K562 (cell line): Measurements from ENCODE around the gene SUPT20HL2. TPM values are rescaled to one million over a fixed set of nuclear protein-coding genes. Genes with fewer than 3 reads are reported as not detected.

ENCODE experiments used
- ATAC-seq: fragments of 200-7000 bp; cut with Tn5 transposase; 3 replicates; pipeline ENCODE4 v1.9.1; 2020; ENCODE audit warnings: moderate library complexity
- BruUV-seq: library from RNA; stranded (reverse); fragments of 400-500 nt; replicated peaks from 2 replicates; lab custom pipeline; 2021; lab: Mats Ljungman, UMichigan
- CTCF ChIA-PET: fragments of 300-600 bp; formaldehyde crosslinking; extraction: SDS; loops from one replicate; lab custom pipeline; 2021; ENCODE audit warnings: low intra/inter-chr PET ratio; lab: Yijun Ruan, JAX
- POLR2A ChIA-PET: fragments of 300-600, 350-650 bp; sonication (Branson Sonifier 250); formaldehyde crosslinking; extraction: SDS; loops from one replicate; lab custom pipeline; 2021; ENCODE audit warnings: antibody characterized with exemption, inconsistent platforms; lab: Yijun Ruan, JAX
- DNase-seq, 4 experiments: peaks; one replicate each; pipeline versions ENCODE4 v3.0.0 to v3.0.0-alpha.2; 2011 to 2018; ENCODE audit warnings: low spot score in 3 of 4, mixed read lengths in 3 of 4; ENCODE audit errors: extremely low read depth in 1 of 4
- FAIRE-seq: peaks from 2 replicates; lab custom pipeline; 2011; peaks lifted over from hg19 to GRCh38; lab: Jason Lieb, UNC
- H2AFZ ChIP-seq: 2 replicates; pipeline ENCODE4 v1.6.0; 2011; ENCODE audit warnings: low read depth, low read length, control low read depth, inconsistent platforms
- H3K27ac ChIP-seq: fragments of 200-600 bp; 3 replicates; pipeline ENCODE4 v1.8.0; 2011; ENCODE audit warnings: low read depth, mild to moderate bottlenecking, control low read depth, inconsistent platforms, low read length, moderate library complexity, mixed read lengths; ENCODE audit errors: extremely low read depth
- H3K27me3 ChIP-seq, 2 experiments: fragments of 300-600 bp in 1 of 2; 2 replicates in 1 of 2; 3 replicates in 1 of 2; pipeline versions ENCODE4 v1.6.0 to v1.8.0; 2011; ENCODE audit warnings: inconsistent platforms in 2 of 2, low read length in 2 of 2, mild to moderate bottlenecking in 1 of 2, mixed read lengths in 1 of 2, moderate library complexity in 1 of 2; ENCODE audit not compliant: control insufficient read depth in 2 of 2, insufficient read depth in 2 of 2
- H3K36me3 ChIP-seq: fragments of 300-600 bp; 3 replicates; pipeline ENCODE4 v1.8.0; 2011; ENCODE audit warnings: mild to moderate bottlenecking, low read length, inconsistent platforms; ENCODE audit not compliant: control insufficient read depth, insufficient read depth
- H3K4me1 ChIP-seq, 2 experiments: fragments of 200-600 bp in 1 of 2; replicated peaks in 1 of 2; 2 replicates in 1 of 2; 3 replicates in 1 of 2; pipeline versions ENCODE4 v1.5.1 to v1.8.0; 2011; ENCODE audit warnings: inconsistent platforms in 2 of 2, low read length in 2 of 2, mild to moderate bottlenecking in 1 of 2, mixed read lengths in 1 of 2, moderate library complexity in 1 of 2; ENCODE audit not compliant: control insufficient read depth in 2 of 2, insufficient read depth in 2 of 2
- H3K4me2 ChIP-seq: 2 replicates; pipeline ENCODE4 v1.6.1; 2011; ENCODE audit warnings: low read length, control low read depth, inconsistent platforms, mixed read lengths; ENCODE audit not compliant: insufficient read depth
- H3K4me3 ChIP-seq: fragments of 200-600 bp; sonication (generic), shearing (Covaris generic); 2 replicates; pipeline ENCODE4 v1.5.1; 2016; ENCODE audit warnings: control low read depth, inconsistent platforms
- H3K79me2 ChIP-seq: fragments of 200-600 bp; 3 replicates; pipeline ENCODE4 v1.8.0; 2011; ENCODE audit warnings: low read length, inconsistent platforms; ENCODE audit not compliant: control insufficient read depth, insufficient read depth
- H3K9ac ChIP-seq, 2 experiments: 2 replicates each; pipeline versions ENCODE4 v1.6.0 to v1.6.1; 2011; ENCODE audit warnings: low read depth in 2 of 2, low read length in 2 of 2, control low read depth in 1 of 2, inconsistent platforms in 1 of 2, mild to moderate bottlenecking in 1 of 2, mixed read lengths in 1 of 2; ENCODE audit not compliant: insufficient read depth in 1 of 2
- H3K9me1 ChIP-seq: one replicate; pipeline ENCODE4 v1.6.0; 2011; ENCODE audit warnings: inconsistent platforms, mild to moderate bottlenecking, low read length, moderate library complexity; ENCODE audit not compliant: control insufficient read depth, insufficient read depth
- H3K9me3 ChIP-seq: replicated peaks from 2 replicates; pipeline ENCODE4 v1.5.1; 2011; ENCODE audit warnings: low read depth, low read length, inconsistent platforms; ENCODE audit not compliant: control insufficient read depth, insufficient read depth
- H4K20me1 ChIP-seq: replicated peaks from 2 replicates; pipeline ENCODE4 v1.6.1; 2011; ENCODE audit warnings: low read length, inconsistent platforms, mixed read lengths; ENCODE audit not compliant: control insufficient read depth, insufficient read depth
- EWSR1 ChIP-seq: fragments of 450-650 bp; IDR thresholded peaks from 2 replicates; pipeline ENCODE4 v1.6.1; 2018; ENCODE audit warnings: borderline replicate concordance, mild to moderate bottlenecking, low read depth, moderate library complexity; ENCODE audit not compliant: partially characterized antibody
- GATA2 ChIP-seq: sonication (generic); formaldehyde crosslinking; IDR thresholded peaks from 2 replicates; pipeline ENCODE4 v1.4.0; 2020; ENCODE audit warnings: mild to moderate bottlenecking, missing genetic modification reagents
- ILF3 ChIP-seq: fragments of 450-650 bp; IDR thresholded peaks from 2 replicates; pipeline ENCODE4 v1.6.1; 2018; ENCODE audit warnings: antibody characterized with exemption, mild to moderate bottlenecking, moderate library complexity, borderline replicate concordance
- IRF9 ChIP-seq: fragments of 450-650 bp; IDR thresholded peaks from 2 replicates; pipeline ENCODE4 v1.6.1; 2016; ENCODE audit warnings: missing biosample characterization, missing genetic modification characterization
- NR2C2 ChIP-seq, 2 experiments: fragments of 200-800 bp in 1 of 2; sonication (Bioruptor generic) in 1 of 2; sonication (generic) in 1 of 2; formaldehyde crosslinking in 1 of 2; IDR thresholded peaks; 2 replicates each; pipeline versions ENCODE4 v1.6.1 to v1.8.0; 2016 to 2022; ENCODE audit warnings: mild to moderate bottlenecking in 1 of 2, missing compliant biosample characterization in 1 of 2, missing genetic modification characterization in 1 of 2, missing genetic modification reagents in 1 of 2
- RBM25 ChIP-seq: fragments of 200-400 bp; formaldehyde crosslinking; IDR thresholded peaks from 2 replicates; pipeline ENCODE4 v1.6.1; 2018; ENCODE audit warnings: low read length, low read depth, moderate library complexity; ENCODE audit not compliant: severe bottlenecking
- SMARCA4 ChIP-seq: fragments of 450-650 bp; IDR thresholded peaks from 2 replicates; pipeline ENCODE4 v1.6.1; 2016
- ZFP30 ChIP-seq: fragments of 250-450 bp; sonication (Bioruptor Pico); IDR thresholded peaks from 2 replicates; pipeline ENCODE4 v1.8.0; 2022; ENCODE audit warnings: moderate library complexity, mild to moderate bottlenecking, inconsistent platforms, borderline replicate concordance
- ZNF121 ChIP-seq: sonication (generic); formaldehyde crosslinking; conservative IDR thresholded peaks from 2 replicates; pipeline ENCODE4 v1.8.0; 2022; ENCODE audit warnings: missing genetic modification reagents
- ZNF140 ChIP-seq: fragments of 250-450 bp; sonication (Bioruptor Pico); IDR thresholded peaks from 2 replicates; pipeline ENCODE4 v1.8.0; 2021; ENCODE audit warnings: moderate library complexity, mild to moderate bottlenecking, inconsistent platforms
- ZNF280A ChIP-seq: fragments of 450-650 bp; IDR thresholded peaks from 2 replicates; pipeline ENCODE4 v1.6.1; 2018; ENCODE audit warnings: mild to moderate bottlenecking, low read depth; ENCODE audit not compliant: partially characterized antibody
- ZNF512 ChIP-seq: IDR thresholded peaks from 2 replicates; pipeline ENCODE4 v1.6.1; 2016; ENCODE audit warnings: missing genetic modification characterization, missing compliant biosample characterization
- ZNF79 ChIP-seq: fragments of 250-450 bp; sonication (Bioruptor Pico); IDR thresholded peaks from 2 replicates; pipeline ENCODE4 v1.4.0; 2020; ENCODE audit warnings: low read depth, mild to moderate bottlenecking, moderate library complexity
- WGBS: fragments of 100-300 bp; shearing (Covaris generic); methylation state at CpG from one replicate; pipeline ENCODE4 v1.1.6; 2016; ENCODE audit warnings: low coverage, mixed read lengths; ENCODE audit not compliant: insufficient coverage; ENCODE audit errors: missing lambda C conversion rate; 5-methylcytosine and 5-hydroxymethylcytosine counted together
- in situ Hi-C: fragments of 300-500 bp; cut with MboI; formaldehyde crosslinking; loops from 4 replicates; pipeline ENCODE4 v1.15.0; 2018; ENCODE audit warnings: inconsistent platforms, mixed read lengths
- intact Hi-C: fragments of 100-400 bp; cut with micrococcal nuclease; formaldehyde crosslinking; loops from 2 replicates; pipeline ENCODE4 v1.14.2; 2022
- polyA plus RNA-seq, 8 experiments: library from polyadenylated mRNA; depleted of rRNA in 4 of 8; stranded (reverse) in 5 of 8; unstranded in 3 of 8; fragments of >200 nt; fragmentation: Nextera tagmentation in 2 of 8; fragmentation: Illumina TruSeq in 1 of 8; extraction: Ambion mirVana in 2 of 8; extraction: Trizol in 1 of 8; gene quantifications; 2 replicates each; pipeline versions ENCODE4 v1.2.1 to v1.2.3, GENCODE V29; 2011 to 2014; ENCODE audit warnings: inconsistent platforms in 1 of 8, missing spikeins in 1 of 8
- total RNA-seq, 7 experiments: library from RNA; depleted of rRNA in 6 of 7; stranded (reverse); fragments of >200 nt in 6 of 7; fragmentation: Illumina TruSeq in 2 of 7; extraction: Trizol in 2 of 7; gene quantifications; 2 replicates each; pipeline versions ENCODE4 v1.2.1 to v1.2.3, GENCODE V29; 2011 to 2021; ENCODE audit warnings: low replicate concordance in 1 of 7

The SUPT20HL2 gene
- total and polyA plus RNA-seq, 9 of the 15 experiments (the other 6 are each of a cell fraction or from before 2014, with no cell fraction given) = 0.04 TPM; not detected in 8

GRCh38 chrX:24334461-24334860, 20.6 kb upstream of the SUPT20HL2 start:
- Histone ChIP-seq H3K4me3 (no peak overlapping the region), H3K36me3 (no peaks in the 10 kb centered on the region), H3K27me3 (no peaks in the 10 kb centered on the region), H3K4me1 (no peaks in the 10 kb centered on the region), H3K79me2 (no peaks in the 10 kb centered on the region), H3K9me3 (no peaks in the 10 kb centered on the region), H3K9me1 (no peaks in the 10 kb centered on the region), H4K20me1 (no peaks in the 10 kb centered on the region), H3K27ac (no peak overlapping the region), H2AFZ (no peak overlapping the region), H3K4me2 (no peak overlapping the region), H3K9ac (no peak overlapping the region)
- intact Hi-C loops (no loop called here), in situ Hi-C loops (no loop called here)
- ATAC-seq = no peak
- no peak for FAIRE-seq
- BruUV-seq = no TSS peak
- no peak for DNase-seq
- ChIA-PET CTCF (no interaction called here), POLR2A (no interaction called here)
- TF ChIP-seq ZNF121 (CRISPR knock-in tag) (no peak), IRF9 (no peak)

- Histone ChIP-seq H2AFZ (no peak overlapping the region), H3K36me3 (no peaks in the 10 kb centered on the region), H3K27me3 (no peaks in the 10 kb centered on the region), H3K27ac (no peak overlapping the region), H3K4me1 (no peaks in the 10 kb centered on the region), H4K20me1 (no peaks in the 10 kb centered on the region), H3K4me2 (no peak overlapping the region), H3K79me2 (no peaks in the 10 kb centered on the region), H3K4me3 (no peak overlapping the region), H3K9me1 (no peaks in the 10 kb centered on the region), H3K9me3 (no peaks in the 10 kb centered on the region), H3K9ac (no peak overlapping the region)
- in situ Hi-C loops (no loop called here), intact Hi-C loops (no loop called here)
- no TSS peak for BruUV-seq
- ATAC-seq (no peak), DNase-seq (no peak), FAIRE-seq (no peak)
- ChIA-PET CTCF (no interaction called here), POLR2A (no interaction called here)
- 7% methylated on average over 1 of the region's 1 CpG for whole genome bisulfite sequencing
- TF ChIP-seq SMARCA4 = no peak
- no peak for TF ChIP-seq ZNF79
- no peak for TF ChIP-seq NR2C2 (CRISPR knock-in tag; IDR thresholded peaks at IDR 0.05)
- TF ChIP-seq NR2C2 (tag; IDR thresholded peaks at IDR 0.05) = no peak
- TF ChIP-seq EWSR1 = no peak
- TF ChIP-seq ILF3 = no peak
- no peak for TF ChIP-seq ZNF280A
- TF ChIP-seq ZFP30 (CRISPR knock-in tag) = no peak
- TF ChIP-seq ZNF140 (CRISPR knock-in tag) = no peak
- no peak for TF ChIP-seq RBM25
- TF ChIP-seq ZNF512 (tag) = no peak
- no peak for TF ChIP-seq GATA2
Measured at GRCh38 chrX:24333371-24333770, 19.5 kb upstream of the SUPT20HL2 start.
